ENCODE results near the gene TMPRSS3. TPM values are rescaled to one million over a fixed set of nuclear protein-coding genes. Genes with fewer than 3 reads are reported as not detected.

TMPRSS3 gene
- total and polyA plus RNA-seq, 7 donors = 0.16 to 1.3 (median 0.60) TPM; not detected in 4

DNA sequence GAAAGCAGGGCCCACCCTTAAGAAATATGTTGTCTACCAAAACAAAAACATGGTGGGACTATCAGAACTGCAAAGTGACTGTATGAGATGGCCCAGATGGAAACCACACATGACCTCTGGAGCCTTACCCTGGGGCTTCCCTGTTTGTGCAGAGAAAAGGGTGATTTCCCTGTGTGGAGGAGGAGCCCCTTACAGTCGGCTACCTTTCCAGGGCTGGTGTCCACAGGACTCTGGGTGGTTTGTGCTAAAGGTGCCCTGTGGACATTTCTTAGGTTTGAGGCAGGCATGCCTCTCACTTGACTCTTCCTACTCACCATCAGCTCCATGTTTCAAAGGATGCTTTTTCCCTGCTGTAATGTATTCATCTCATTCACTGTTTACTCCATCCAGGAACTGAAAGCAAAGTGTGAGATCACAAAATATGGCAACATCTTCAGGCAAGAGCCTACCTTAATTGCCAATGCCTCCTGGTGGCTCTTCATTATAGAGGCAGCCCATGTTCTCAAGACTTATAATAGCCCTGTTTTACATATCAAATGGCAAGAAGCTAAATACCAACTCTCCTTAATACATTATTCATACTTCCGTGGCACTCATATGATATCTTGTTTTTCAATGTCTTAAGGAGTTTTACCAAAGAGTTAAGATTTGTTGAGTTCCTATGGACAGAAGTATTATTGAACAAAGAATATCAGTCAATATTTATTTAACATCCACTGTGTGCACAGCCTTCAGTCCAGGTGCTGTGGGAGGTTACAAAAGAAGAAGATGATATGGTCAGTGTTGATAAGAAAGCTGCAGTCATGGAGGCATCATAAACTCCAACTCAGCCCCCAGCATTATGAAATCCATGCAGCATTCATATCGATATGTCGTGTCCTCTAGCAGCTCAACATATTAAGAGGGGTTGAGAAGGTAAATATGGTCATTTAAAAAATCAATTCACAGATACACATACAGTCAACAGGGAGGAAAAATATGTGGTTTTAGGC lies 65.2 kb downstream of the TMPRSS3 start:
- DNase-seq = no peak
- no peaks in the 10 kb centered on the region for H3K4me1 ChIP-seq
- H3K9me3 ChIP-seq = no peaks in the 10 kb centered on the region
- no peaks in the 10 kb centered on the region for H3K36me3 ChIP-seq
- TF ChIP-seq EP300 (IDR thresholded peaks at IDR 0.05) (no peak), POLR2AphosphoS5 (IDR thresholded peaks at IDR 0.05) (no peak), POLR2A (IDR thresholded peaks at IDR 0.05) (no peak)
- TF ChIP-seq, protein P1, sequence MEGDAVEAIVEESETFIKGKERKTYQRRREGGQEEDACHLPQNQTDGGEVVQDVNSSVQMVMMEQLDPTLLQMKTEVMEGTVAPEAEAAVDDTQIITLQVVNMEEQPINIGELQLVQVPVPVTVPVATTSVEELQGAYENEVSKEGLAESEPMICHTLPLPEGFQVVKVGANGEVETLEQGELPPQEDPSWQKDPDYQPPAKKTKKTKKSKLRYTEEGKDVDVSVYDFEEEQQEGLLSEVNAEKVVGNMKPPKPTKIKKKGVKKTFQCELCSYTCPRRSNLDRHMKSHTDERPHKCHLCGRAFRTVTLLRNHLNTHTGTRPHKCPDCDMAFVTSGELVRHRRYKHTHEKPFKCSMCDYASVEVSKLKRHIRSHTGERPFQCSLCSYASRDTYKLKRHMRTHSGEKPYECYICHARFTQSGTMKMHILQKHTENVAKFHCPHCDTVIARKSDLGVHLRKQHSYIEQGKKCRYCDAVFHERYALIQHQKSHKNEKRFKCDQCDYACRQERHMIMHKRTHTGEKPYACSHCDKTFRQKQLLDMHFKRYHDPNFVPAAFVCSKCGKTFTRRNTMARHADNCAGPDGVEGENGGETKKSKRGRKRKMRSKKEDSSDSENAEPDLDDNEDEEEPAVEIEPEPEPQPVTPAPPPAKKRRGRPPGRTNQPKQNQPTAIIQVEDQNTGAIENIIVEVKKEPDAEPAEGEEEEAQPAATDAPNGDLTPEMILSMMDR (IDR thresholded peaks at IDR 0.05) = no peak
- no peak overlapping the region for H3K27ac ChIP-seq
- H3K4me3 ChIP-seq = no peak overlapping the region
- peaks cover 0 to 32% (median 6%) of the 10 kb centered on the region in 3 donors for H3K27me3 ChIP-seq
- intact Hi-C loops (cut with DNase I) = no loop called here
- 33 to 70% methylated on average over 4 of the region's 4 CpGs for WGBS, 2 donors

DNA sequence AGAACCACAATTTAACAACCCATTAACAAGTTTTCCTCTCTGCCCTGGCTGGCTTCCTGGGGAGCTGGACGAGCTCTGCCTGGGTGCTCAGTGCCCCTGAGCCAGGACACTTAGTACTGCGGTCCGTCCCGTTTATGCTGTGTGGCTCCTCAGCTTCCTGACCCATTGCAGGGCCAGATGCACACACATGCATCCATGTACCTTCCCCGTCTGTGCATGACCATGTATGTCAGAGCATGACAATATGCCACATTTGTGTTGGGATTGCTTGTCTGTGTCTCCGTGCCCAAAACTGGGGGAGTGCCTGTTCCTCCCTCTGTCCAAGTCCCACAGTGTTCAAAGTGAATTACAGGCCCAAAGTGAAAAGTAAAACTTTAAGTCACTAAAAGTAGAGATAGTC lies 71.0 kb downstream of the TMPRSS3 start:
- Histone ChIP-seq H3K4me3 (no peak overlapping the region), H3K9me3 (no peaks in the 10 kb centered on the region), H3K27ac (no peak overlapping the region), H3K36me3 (no peaks in the 10 kb centered on the region), H3K4me1 (no peaks in the 10 kb centered on the region), H3K27me3 (peaks cover 0 to 5% (median 3%) of the 10 kb centered on the region in 3 donors)
- intact Hi-C loops (cut with DNase I) = no loop called here
- 84 to 89% methylated on average over 6 of the region's 6 CpGs for WGBS, 2 donors
- peak; percentile 20 for DNase-seq
- TF ChIP-seq EP300 (IDR thresholded peaks at IDR 0.05) = no peak
- TF ChIP-seq POLR2A (IDR thresholded peaks at IDR 0.05) = no peak
- TF ChIP-seq, protein P1 (IDR thresholded peaks at IDR 0.05) = no peak
- no peak for TF ChIP-seq POLR2AphosphoS5 (IDR thresholded peaks at IDR 0.05)

Small RNAs within 50 kb of the gene (small RNA-seq; reads per million reads assigned to genes)
- gene RNU6-1149P = 0 reads per million in 3 donors

Other genes with a start within 250 kb of the TMPRSS3 start
- 10 to 100 TPM in 3 of 4 donors, 1 to 10 TPM in 1; 6.0 to 19.3 (median 13.6) TPM for gene ABCG1, start 176.9 kb downstream of the TMPRSS3 start, total RNA-seq
- 10 to 100 TPM in 2 of 3 donors, 1 to 10 TPM in 1; 8.1 to 15.6 (median 10.2) TPM for gene ABCG1, start 176.9 kb downstream of the TMPRSS3 start, polyA plus RNA-seq
- 10 to 100 TPM; 14.3 to 45.1 (median 23.7) TPM for gene TFF3, start 80.6 kb downstream of the TMPRSS3 start, total RNA-seq
- gene TFF3, start 80.6 kb downstream of the TMPRSS3 start, polyA plus RNA-seq = 1,000 to 10,000 TPM; 1,800 to 7,065 (median 3,772) TPM
- not detected for gene TFF2, start 45.1 kb downstream of the TMPRSS3 start, total RNA-seq
- gene TFF2, start 45.1 kb downstream of the TMPRSS3 start, polyA plus RNA-seq = 10 to 100 TPM in 1 of 3 donors, 1 to 10 TPM in 2; 1.5 to 23.4 (median 3.0) TPM
- 1 to 10 TPM in 1 of 4 donors, not detected in 3; 1.1 TPM for gene TFF1, start 29.5 kb downstream of the TMPRSS3 start, total RNA-seq
- gene TFF1, start 29.5 kb downstream of the TMPRSS3 start, polyA plus RNA-seq = 100 to 1,000 TPM; 414 to 706 (median 493) TPM
- gene UBASH3A, start 7.8 kb upstream of the TMPRSS3 start, total RNA-seq = not detected
- gene UBASH3A, start 7.8 kb upstream of the TMPRSS3 start, polyA plus RNA-seq = 1 to 10 TPM in 1 of 3 donors, not detected in 2; 3.9 TPM
- gene RSPH1, start 100.2 kb upstream of the TMPRSS3 start, total RNA-seq = 1 to 10 TPM in 2 of 4 donors, not detected in 2; 1.2 TPM
- gene RSPH1, start 100.2 kb upstream of the TMPRSS3 start, polyA plus RNA-seq = 10 to 100 TPM in 1 of 3 donors, 1 to 10 TPM in 2; 3.0 to 13.4 (median 8.8) TPM
- gene SLC37A1, start 117.8 kb upstream of the TMPRSS3 start, total RNA-seq = 1 to 10 TPM; 2.3 to 7.8 (median 5.0) TPM
- 10 to 100 TPM; 21.0 to 98.5 (median 31.2) TPM for gene SLC37A1, start 117.8 kb upstream of the TMPRSS3 start, polyA plus RNA-seq